ENCODE results near the gene CDKN2A. TPM values are rescaled to one million over a fixed set of nuclear protein-coding genes. Genes with fewer than 3 reads are reported as not detected.
A peak's percentile ranks its signal among the peaks of the same experiment; 100 is the strongest.

CDKN2A gene
- total RNA-seq, 1 donor from 2014 or later = 71.6 TPM

GRCh38 chr9:22035591-22036011, 41.4 kb upstream of the CDKN2A start:
- DNase-seq (ENCODE audit: low read depth) (peak; percentile 41), FAIRE-seq (no peak)
- Histone ChIP-seq H4K20me1 (ENCODE audit: insufficient read depth, low read length) (no peaks in the 10 kb centered on the region), H3K4me3 (ENCODE audit: insufficient read depth, low read depth, low read length) (no peak overlapping the region), H2AFZ (ENCODE audit: low read depth, low read length) (no peak overlapping the region), H3K9ac (ENCODE audit: low read length) (no peak overlapping the region), H3K27ac (ENCODE audit: low read depth, low read length) (no peak overlapping the region), H3K79me2 (ENCODE audit: insufficient read depth, low read length) (no peaks in the 10 kb centered on the region), H3K36me3 (ENCODE audit: insufficient read depth, low read length) (no peaks in the 10 kb centered on the region), H3K4me2 (ENCODE audit: low read length) (no peak overlapping the region), H3K4me1 (ENCODE audit: insufficient read depth, low read length) (peaks cover 8% of the 10 kb centered on the region), H3K9me3 (ENCODE audit: insufficient read depth, low read depth, low read length) (no peaks in the 10 kb centered on the region), H3K27me3 (ENCODE audit: insufficient read depth, low read length) (no peaks in the 10 kb centered on the region)
- no peaks in the 10 kb centered on the region for H3K27me3 Mint-ChIP-seq (ENCODE audit: low read depth, unreplicated experiment)
- no peak overlapping the region for H3K27ac Mint-ChIP-seq (ENCODE audit: unreplicated experiment)
- peaks cover 27% of the 10 kb centered on the region for H3K4me1 Mint-ChIP-seq (ENCODE audit: low read depth, unreplicated experiment)
- H3K4me3 Mint-ChIP-seq (ENCODE audit: unreplicated experiment) = no peak overlapping the region
- no peaks in the 10 kb centered on the region for H3K9me3 Mint-ChIP-seq (ENCODE audit: unreplicated experiment)
- no peak for TF ChIP-seq EZH2 (IDR thresholded peaks at IDR 0.05; ENCODE audit: insufficient read depth, low read length)
- TF ChIP-seq, protein P1, sequence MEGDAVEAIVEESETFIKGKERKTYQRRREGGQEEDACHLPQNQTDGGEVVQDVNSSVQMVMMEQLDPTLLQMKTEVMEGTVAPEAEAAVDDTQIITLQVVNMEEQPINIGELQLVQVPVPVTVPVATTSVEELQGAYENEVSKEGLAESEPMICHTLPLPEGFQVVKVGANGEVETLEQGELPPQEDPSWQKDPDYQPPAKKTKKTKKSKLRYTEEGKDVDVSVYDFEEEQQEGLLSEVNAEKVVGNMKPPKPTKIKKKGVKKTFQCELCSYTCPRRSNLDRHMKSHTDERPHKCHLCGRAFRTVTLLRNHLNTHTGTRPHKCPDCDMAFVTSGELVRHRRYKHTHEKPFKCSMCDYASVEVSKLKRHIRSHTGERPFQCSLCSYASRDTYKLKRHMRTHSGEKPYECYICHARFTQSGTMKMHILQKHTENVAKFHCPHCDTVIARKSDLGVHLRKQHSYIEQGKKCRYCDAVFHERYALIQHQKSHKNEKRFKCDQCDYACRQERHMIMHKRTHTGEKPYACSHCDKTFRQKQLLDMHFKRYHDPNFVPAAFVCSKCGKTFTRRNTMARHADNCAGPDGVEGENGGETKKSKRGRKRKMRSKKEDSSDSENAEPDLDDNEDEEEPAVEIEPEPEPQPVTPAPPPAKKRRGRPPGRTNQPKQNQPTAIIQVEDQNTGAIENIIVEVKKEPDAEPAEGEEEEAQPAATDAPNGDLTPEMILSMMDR (IDR thresholded peaks at IDR 0.05; ENCODE audit: insufficient read depth, low read depth, low read length) = no peak
- no peaks in the 10 kb centered on the region for H3K36me3 Mint-ChIP-seq (ENCODE audit: low read depth, unreplicated experiment)

DNA sequence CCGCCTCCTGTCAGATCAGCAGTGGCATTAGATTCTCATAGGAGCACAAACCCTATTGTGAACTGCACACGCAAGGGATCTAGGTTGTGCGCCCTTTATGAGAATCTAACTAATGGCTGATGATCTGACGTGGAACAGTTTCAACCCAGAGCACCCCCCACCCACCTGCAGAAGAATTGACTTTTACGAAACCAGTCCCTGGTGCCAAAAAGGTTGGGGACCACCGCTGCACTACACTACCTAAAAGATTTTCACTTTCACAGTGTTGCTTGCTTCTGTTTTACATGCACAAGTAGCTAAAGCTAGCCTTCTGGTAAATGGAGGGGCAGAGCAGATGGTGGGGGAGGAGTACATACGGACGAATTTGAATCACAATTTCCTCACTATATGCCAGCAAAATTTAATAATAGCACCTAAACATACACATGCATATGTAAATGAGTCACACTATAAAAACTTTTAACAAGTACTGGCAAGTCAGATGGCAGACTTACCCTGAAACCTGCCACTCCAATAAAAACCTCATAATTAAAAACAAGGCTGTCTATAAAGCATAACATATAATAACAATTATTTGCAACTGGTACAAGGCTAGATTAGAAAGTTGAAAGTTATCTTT, 38.9 kb upstream of the CDKN2A start:
- H3K36me3 Mint-ChIP-seq (ENCODE audit: low read depth, unreplicated experiment) = no peaks in the 10 kb centered on the region
- Histone ChIP-seq H3K27me3 (ENCODE audit: insufficient read depth, low read length) (no peaks in the 10 kb centered on the region), H3K4me1 (ENCODE audit: insufficient read depth, low read length) (peaks cover 15% of the 10 kb centered on the region), H3K9ac (ENCODE audit: low read length) (no peak overlapping the region), H3K9me3 (ENCODE audit: insufficient read depth, low read depth, low read length) (no peaks in the 10 kb centered on the region), H2AFZ (ENCODE audit: low read depth, low read length) (no peak overlapping the region), H3K27ac (ENCODE audit: low read depth, low read length) (no peak overlapping the region), H3K4me3 (ENCODE audit: insufficient read depth, low read depth, low read length) (no peak overlapping the region), H3K4me2 (ENCODE audit: low read length) (no peak overlapping the region), H3K36me3 (ENCODE audit: insufficient read depth, low read length) (no peaks in the 10 kb centered on the region), H4K20me1 (ENCODE audit: insufficient read depth, low read length) (no peaks in the 10 kb centered on the region), H3K79me2 (ENCODE audit: insufficient read depth, low read length) (no peaks in the 10 kb centered on the region)
- no peak overlapping the region for H3K27ac Mint-ChIP-seq (ENCODE audit: unreplicated experiment)
- no peak for FAIRE-seq
- DNase-seq (ENCODE audit: low read depth) = no peak
- H3K4me1 Mint-ChIP-seq (ENCODE audit: low read depth, unreplicated experiment) = peaks cover 21% of the 10 kb centered on the region
- no peaks in the 10 kb centered on the region for H3K27me3 Mint-ChIP-seq (ENCODE audit: low read depth, unreplicated experiment)
- H3K9me3 Mint-ChIP-seq (ENCODE audit: unreplicated experiment) = no peaks in the 10 kb centered on the region
- TF ChIP-seq, protein P1 (IDR thresholded peaks at IDR 0.05; ENCODE audit: insufficient read depth, low read depth, low read length) = no peak
- TF ChIP-seq EZH2 (IDR thresholded peaks at IDR 0.05; ENCODE audit: insufficient read depth, low read length) = no peak
- H3K4me3 Mint-ChIP-seq (ENCODE audit: unreplicated experiment) = no peak overlapping the region

GRCh38 chr9:22031655-22032411, 37.6 kb upstream of the CDKN2A start:
- Mint-ChIP-seq H3K9me3 (ENCODE audit: unreplicated experiment) (no peaks in the 10 kb centered on the region), H3K27me3 (ENCODE audit: low read depth, unreplicated experiment) (no peaks in the 10 kb centered on the region), H3K4me3 (ENCODE audit: unreplicated experiment) (no peak overlapping the region), H3K4me1 (ENCODE audit: low read depth, unreplicated experiment) (peaks cover 18% of the 10 kb centered on the region), H3K27ac (ENCODE audit: unreplicated experiment) (no peak overlapping the region), H3K36me3 (ENCODE audit: low read depth, unreplicated experiment) (no peaks in the 10 kb centered on the region)
- no peak overlapping the region for H3K4me2 ChIP-seq (ENCODE audit: low read length)
- peaks cover 11% of the 10 kb centered on the region for H3K4me1 ChIP-seq (ENCODE audit: insufficient read depth, low read length)
- H2AFZ ChIP-seq (ENCODE audit: low read depth, low read length) = no peak overlapping the region
- H3K36me3 ChIP-seq (ENCODE audit: insufficient read depth, low read length) = no peaks in the 10 kb centered on the region
- H3K9ac ChIP-seq (ENCODE audit: low read length) = no peak overlapping the region
- no peaks in the 10 kb centered on the region for H3K9me3 ChIP-seq (ENCODE audit: insufficient read depth, low read depth, low read length)
- TF ChIP-seq EZH2 (IDR thresholded peaks at IDR 0.05; ENCODE audit: insufficient read depth, low read length) = no peak
- TF ChIP-seq, protein P1 (IDR thresholded peaks at IDR 0.05; ENCODE audit: insufficient read depth, low read depth, low read length) = no peak
- FAIRE-seq (no peak), DNase-seq (ENCODE audit: low read depth) (no peak)
- H3K27ac ChIP-seq (ENCODE audit: low read depth, low read length) = no peak overlapping the region
- H4K20me1 ChIP-seq (ENCODE audit: insufficient read depth, low read length) = no peaks in the 10 kb centered on the region
- no peaks in the 10 kb centered on the region for H3K27me3 ChIP-seq (ENCODE audit: insufficient read depth, low read length)
- no peak overlapping the region for H3K4me3 ChIP-seq (ENCODE audit: insufficient read depth, low read depth, low read length)
- H3K79me2 ChIP-seq (ENCODE audit: insufficient read depth, low read length) = no peaks in the 10 kb centered on the region
